Measurements from ENCODE around the gene KCNQ1. TPM values are rescaled to one million over a fixed set of nuclear protein-coding genes. Genes with fewer than 3 reads are reported as not detected.

Gene KCNQ1
- total and polyA plus RNA-seq, 2 donors (not counting 1 experiment from before 2014, with no cell fraction given) = 21.5 to 28.8 TPM

DNA sequence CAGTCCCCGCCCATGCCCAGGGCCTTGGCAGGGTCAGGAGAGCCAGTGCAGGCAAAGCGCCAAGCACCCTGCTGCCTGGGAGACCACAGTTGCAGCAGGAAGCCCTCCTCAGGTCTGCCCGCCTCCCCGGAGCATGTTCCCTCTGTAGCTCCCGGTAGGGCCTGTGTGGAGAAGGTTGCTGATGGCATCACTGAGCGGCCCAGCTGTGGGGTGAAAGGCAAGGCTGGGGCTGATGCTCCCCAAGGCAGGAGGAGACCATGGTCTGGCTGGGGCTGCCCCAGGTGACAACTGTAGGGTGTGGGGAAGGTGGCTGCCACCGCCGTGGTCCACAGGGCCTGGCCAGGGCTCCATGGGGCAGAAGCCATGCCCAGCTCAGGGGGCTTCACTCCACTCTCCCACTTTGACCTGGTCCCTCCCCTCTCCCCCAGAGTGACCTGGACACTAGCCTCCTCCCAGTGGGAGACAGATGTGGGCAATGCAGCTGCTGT is 387.8 kb downstream of the KCNQ1 start:
- Mint-ChIP-seq H3K4me3 (no peak overlapping the region), H3K27ac (no peak overlapping the region), H3K9me3 (ENCODE audit: insufficient read depth) (peaks cover 6% of the 10 kb centered on the region), H3K27me3 (no peaks in the 10 kb centered on the region), H3K4me1 (no peaks in the 10 kb centered on the region)
- CTCF ChIA-PET = no interaction called here
- no peak for TF ChIP-seq EZH2 (IDR thresholded peaks at IDR 0.05; ENCODE audit: borderline replicate concordance, insufficient read depth, low read depth, low read length, poor library complexity, severe bottlenecking)
- TF ChIP-seq, protein P1, sequence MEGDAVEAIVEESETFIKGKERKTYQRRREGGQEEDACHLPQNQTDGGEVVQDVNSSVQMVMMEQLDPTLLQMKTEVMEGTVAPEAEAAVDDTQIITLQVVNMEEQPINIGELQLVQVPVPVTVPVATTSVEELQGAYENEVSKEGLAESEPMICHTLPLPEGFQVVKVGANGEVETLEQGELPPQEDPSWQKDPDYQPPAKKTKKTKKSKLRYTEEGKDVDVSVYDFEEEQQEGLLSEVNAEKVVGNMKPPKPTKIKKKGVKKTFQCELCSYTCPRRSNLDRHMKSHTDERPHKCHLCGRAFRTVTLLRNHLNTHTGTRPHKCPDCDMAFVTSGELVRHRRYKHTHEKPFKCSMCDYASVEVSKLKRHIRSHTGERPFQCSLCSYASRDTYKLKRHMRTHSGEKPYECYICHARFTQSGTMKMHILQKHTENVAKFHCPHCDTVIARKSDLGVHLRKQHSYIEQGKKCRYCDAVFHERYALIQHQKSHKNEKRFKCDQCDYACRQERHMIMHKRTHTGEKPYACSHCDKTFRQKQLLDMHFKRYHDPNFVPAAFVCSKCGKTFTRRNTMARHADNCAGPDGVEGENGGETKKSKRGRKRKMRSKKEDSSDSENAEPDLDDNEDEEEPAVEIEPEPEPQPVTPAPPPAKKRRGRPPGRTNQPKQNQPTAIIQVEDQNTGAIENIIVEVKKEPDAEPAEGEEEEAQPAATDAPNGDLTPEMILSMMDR (IDR thresholded peaks at IDR 0.05) = no peak
- H3K79me2 ChIP-seq (ENCODE audit: control insufficient read depth, insufficient read depth, low read length) = no peaks in the 10 kb centered on the region
- DNase-seq = no peak
- no peak overlapping the region for H3K4me2 ChIP-seq (replicated peaks; ENCODE audit: low read depth, low read length, poor library complexity, severe bottlenecking)
- H3K27ac ChIP-seq (ENCODE audit: low read length in 2 of 2) = no peak overlapping the region
- no peak overlapping the region for H2AFZ ChIP-seq (ENCODE audit: insufficient read depth, low read depth, low read length, poor library complexity, severe bottlenecking)
- no peaks in the 10 kb centered on the region for H3K27me3 ChIP-seq (replicated peaks in 1 of 4; ENCODE audit: control extremely low read depth in 1 of 4, control insufficient read depth in 3 of 4, insufficient read depth in 4 of 4, low read length in 3 of 4)
- H3K9ac ChIP-seq (ENCODE audit: low read length) = no peak overlapping the region
- intact Hi-C loops (cut with micrococcal nuclease) = no loop called here
- WGBS (ENCODE audit: insufficient coverage) = 80% methylated on average over 6 of the region's 8 CpGs
- POLR2A ChIA-PET = no interaction called here
- no peaks in the 10 kb centered on the region for H3K36me3 ChIP-seq (replicated peaks in 1 of 2; ENCODE audit: control extremely low read depth in 1 of 2, control insufficient read depth in 1 of 2, extremely low read depth in 1 of 2, insufficient read depth in 2 of 2, low read length in 1 of 2)
- H3K4me3 ChIP-seq (ENCODE audit: control extremely low read depth in 1 of 5, extremely low read depth in 1 of 5, insufficient read depth in 1 of 5, low read depth in 2 of 5, low read length in 4 of 5) = no peak overlapping the region
- H3K9me3 ChIP-seq (ENCODE audit: control extremely low read depth in 1 of 3, control insufficient read depth in 2 of 3, insufficient read depth in 1 of 3, low read length in 2 of 3) = peaks cover 1 to 15% (median 11%) of the 10 kb centered on the region in 3 donors
- no peaks in the 10 kb centered on the region for H4K20me1 ChIP-seq (ENCODE audit: control insufficient read depth, insufficient read depth, low read length, poor library complexity, severe bottlenecking)
- no peaks in the 10 kb centered on the region for H3K4me1 ChIP-seq (ENCODE audit: control insufficient read depth in 2 of 2, insufficient read depth in 2 of 2, low read length in 2 of 2)
- ATAC-seq (ENCODE audit: low read depth) = no peak

DNA sequence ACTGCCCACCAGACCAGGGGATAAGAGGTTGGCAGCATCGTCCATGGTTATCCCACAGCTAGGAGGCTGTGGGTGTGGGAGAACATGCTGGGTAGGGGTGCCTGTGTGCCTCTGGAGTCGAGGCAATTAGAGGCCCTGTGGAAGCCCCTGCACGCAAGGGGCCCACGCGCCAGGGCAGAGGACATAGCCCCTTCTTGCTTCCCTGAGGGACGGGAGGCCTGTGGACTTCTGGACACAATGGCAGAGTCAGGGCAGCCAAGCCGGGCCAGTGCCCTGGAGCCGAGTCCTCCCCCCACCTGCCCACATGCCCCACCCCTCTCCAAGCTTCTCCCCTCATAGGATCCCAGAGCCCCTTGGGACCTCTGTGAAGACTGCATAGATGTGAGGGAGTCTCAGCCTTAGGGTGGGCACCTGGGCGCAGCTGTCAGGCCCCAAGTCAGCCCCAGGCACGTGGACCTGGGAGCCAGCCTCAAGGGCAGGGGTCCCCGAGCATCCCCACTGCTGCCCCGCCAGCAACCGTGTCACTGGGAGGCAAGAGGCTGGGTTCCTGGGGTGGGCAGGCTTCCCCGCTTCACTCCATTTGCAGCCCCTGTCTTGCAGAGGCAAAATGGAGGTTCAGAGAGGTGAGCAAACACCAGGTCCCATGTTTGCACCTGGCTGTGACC is 388.4 kb downstream of the KCNQ1 start:
- Histone ChIP-seq H3K9ac (ENCODE audit: low read length) (no peak overlapping the region), H3K4me3 (ENCODE audit: control extremely low read depth in 1 of 5, extremely low read depth in 1 of 5, insufficient read depth in 1 of 5, low read depth in 2 of 5, low read length in 4 of 5) (no peak overlapping the region), H4K20me1 (ENCODE audit: control insufficient read depth, insufficient read depth, low read length, poor library complexity, severe bottlenecking) (no peaks in the 10 kb centered on the region), H2AFZ (ENCODE audit: insufficient read depth, low read depth, low read length, poor library complexity, severe bottlenecking) (no peak overlapping the region), H3K4me2 (replicated peaks; ENCODE audit: low read depth, low read length, poor library complexity, severe bottlenecking) (no peak overlapping the region), H3K27me3 (replicated peaks in 1 of 4; ENCODE audit: control extremely low read depth in 1 of 4, control insufficient read depth in 3 of 4, insufficient read depth in 4 of 4, low read length in 3 of 4) (no peaks in the 10 kb centered on the region), H3K4me1 (ENCODE audit: control insufficient read depth in 2 of 2, insufficient read depth in 2 of 2, low read length in 2 of 2) (no peaks in the 10 kb centered on the region), H3K9me3 (ENCODE audit: control extremely low read depth in 1 of 3, control insufficient read depth in 2 of 3, insufficient read depth in 1 of 3, low read length in 2 of 3) (peaks cover 1 to 11% (median 5%) of the 10 kb centered on the region in 3 donors), H3K79me2 (ENCODE audit: control insufficient read depth, insufficient read depth, low read length) (no peaks in the 10 kb centered on the region), H3K36me3 (replicated peaks in 1 of 2; ENCODE audit: control extremely low read depth in 1 of 2, control insufficient read depth in 1 of 2, extremely low read depth in 1 of 2, insufficient read depth in 2 of 2, low read length in 1 of 2) (no peaks in the 10 kb centered on the region), H3K27ac (ENCODE audit: low read length in 2 of 2) (no peak overlapping the region)
- H3K27me3 Mint-ChIP-seq = no peaks in the 10 kb centered on the region
- CTCF ChIA-PET = no interaction called here
- H3K9me3 Mint-ChIP-seq (ENCODE audit: insufficient read depth) = peaks cover 6% of the 10 kb centered on the region
- no peak overlapping the region for H3K27ac Mint-ChIP-seq
- no peak for DNase-seq
- no peak overlapping the region for H3K4me3 Mint-ChIP-seq
- POLR2A ChIA-PET = no interaction called here
- intact Hi-C loops (cut with micrococcal nuclease) = no loop called here
- no peak for TF ChIP-seq EZH2 (IDR thresholded peaks at IDR 0.05; ENCODE audit: borderline replicate concordance, insufficient read depth, low read depth, low read length, poor library complexity, severe bottlenecking)
- TF ChIP-seq, protein P1 (IDR thresholded peaks at IDR 0.05) = no peak
- WGBS (ENCODE audit: insufficient coverage) = 92% methylated on average over 12 of the region's 14 CpGs
- H3K4me1 Mint-ChIP-seq = no peaks in the 10 kb centered on the region
- ATAC-seq (ENCODE audit: low read depth) = no peak

Measured in B cell (primary cell).